ENCODE results near the gene SNHG17. TPM values are rescaled to one million over a fixed set of nuclear protein-coding genes. Genes with fewer than 3 reads are reported as not detected.

The SNHG17 gene
- total RNA-seq, 1 donor from 2014 or later, result 5.1 TPM

- Histone ChIP-seq H3K9me3 (replicated peaks) (no peaks in the 10 kb centered on the region), H3K27me3 (ENCODE audit: low read depth) (no peaks in the 10 kb centered on the region), H3K36me3 (no peaks in the 10 kb centered on the region), H3K27ac (replicated peaks) (no peak overlapping the region), H3K4me1 (no peaks in the 10 kb centered on the region), H3K4me3 (no peak overlapping the region)
- intact Hi-C loops (cut with micrococcal nuclease), result no loop called here
- TF ChIP-seq, protein P1, sequence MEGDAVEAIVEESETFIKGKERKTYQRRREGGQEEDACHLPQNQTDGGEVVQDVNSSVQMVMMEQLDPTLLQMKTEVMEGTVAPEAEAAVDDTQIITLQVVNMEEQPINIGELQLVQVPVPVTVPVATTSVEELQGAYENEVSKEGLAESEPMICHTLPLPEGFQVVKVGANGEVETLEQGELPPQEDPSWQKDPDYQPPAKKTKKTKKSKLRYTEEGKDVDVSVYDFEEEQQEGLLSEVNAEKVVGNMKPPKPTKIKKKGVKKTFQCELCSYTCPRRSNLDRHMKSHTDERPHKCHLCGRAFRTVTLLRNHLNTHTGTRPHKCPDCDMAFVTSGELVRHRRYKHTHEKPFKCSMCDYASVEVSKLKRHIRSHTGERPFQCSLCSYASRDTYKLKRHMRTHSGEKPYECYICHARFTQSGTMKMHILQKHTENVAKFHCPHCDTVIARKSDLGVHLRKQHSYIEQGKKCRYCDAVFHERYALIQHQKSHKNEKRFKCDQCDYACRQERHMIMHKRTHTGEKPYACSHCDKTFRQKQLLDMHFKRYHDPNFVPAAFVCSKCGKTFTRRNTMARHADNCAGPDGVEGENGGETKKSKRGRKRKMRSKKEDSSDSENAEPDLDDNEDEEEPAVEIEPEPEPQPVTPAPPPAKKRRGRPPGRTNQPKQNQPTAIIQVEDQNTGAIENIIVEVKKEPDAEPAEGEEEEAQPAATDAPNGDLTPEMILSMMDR (IDR thresholded peaks at IDR 0.05; ENCODE audit: borderline replicate concordance), result no peak
- no peak for DNase-seq
Observed at GRCh38 chr20:38395165-38395564, 40.0 kb downstream of the SNHG17 start.

- Histone ChIP-seq H3K4me1 (no peaks in the 10 kb centered on the region), H3K27me3 (ENCODE audit: low read depth) (no peaks in the 10 kb centered on the region), H3K36me3 (no peaks in the 10 kb centered on the region), H3K4me3 (no peak overlapping the region), H3K9me3 (replicated peaks) (peaks cover 5% of the 10 kb centered on the region), H3K27ac (replicated peaks) (no peak overlapping the region)
- TF ChIP-seq, protein P1 (IDR thresholded peaks at IDR 0.05; ENCODE audit: borderline replicate concordance), result no peak
- no peak for DNase-seq
- intact Hi-C loops (cut with micrococcal nuclease), result no loop called here
Observed at GRCh38 chr20:38393259-38393658, 41.9 kb downstream of the SNHG17 start.

DNA sequence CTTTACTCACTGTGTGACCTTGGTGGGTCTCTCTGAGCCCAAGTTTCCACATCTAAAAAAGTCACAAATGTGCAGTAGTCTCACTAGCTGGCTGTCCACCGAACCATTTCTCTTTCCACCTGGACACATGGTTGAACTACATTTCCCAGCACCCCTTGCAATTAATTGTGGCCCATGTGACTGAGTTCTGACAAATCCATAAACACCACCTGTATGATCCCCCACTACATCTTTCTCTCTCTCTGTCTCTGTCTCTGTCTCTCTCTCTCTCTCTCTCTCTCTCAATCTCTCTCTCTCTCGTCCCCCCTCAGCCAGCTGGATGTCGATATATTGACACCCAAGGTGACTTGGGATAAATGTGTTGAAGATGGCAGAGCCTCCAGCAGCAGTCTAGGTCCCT is 42.8 kb downstream of the SNHG17 start:
- intact Hi-C loops (cut with micrococcal nuclease), result no loop called here

DNA sequence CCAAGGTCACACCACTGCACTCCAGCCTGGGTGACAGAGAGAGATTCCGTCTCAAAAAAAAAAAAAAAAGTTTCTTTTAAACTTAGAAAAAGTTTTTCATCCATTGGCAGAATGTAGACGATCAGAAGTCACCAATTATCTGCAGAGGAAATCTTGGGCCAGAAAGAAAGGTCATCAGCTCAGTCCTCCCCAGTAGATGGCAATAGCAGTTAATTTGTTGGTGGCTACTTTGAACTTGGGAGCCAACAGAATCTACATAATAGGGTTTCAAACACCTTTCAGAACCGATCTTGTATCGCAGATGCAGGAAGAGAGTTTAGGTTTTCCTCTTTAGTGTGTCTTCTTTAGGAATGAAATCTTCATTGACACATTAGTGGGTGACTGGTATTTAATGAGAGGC is 47.2 kb downstream of the SNHG17 start:
- H3K4me1 ChIP-seq, result no peaks in the 10 kb centered on the region
- H3K9me3 ChIP-seq (replicated peaks), result peaks cover 5% of the 10 kb centered on the region
- no peaks in the 10 kb centered on the region for H3K36me3 ChIP-seq
- no peak for DNase-seq
- TF ChIP-seq, protein P1 (IDR thresholded peaks at IDR 0.05; ENCODE audit: borderline replicate concordance), result no peak
- H3K27me3 ChIP-seq (ENCODE audit: low read depth), result peaks cover 28% of the 10 kb centered on the region
- H3K4me3 ChIP-seq, result no peak overlapping the region
- intact Hi-C loops (cut with micrococcal nuclease), result no loop called here
- H3K27ac ChIP-seq (replicated peaks), result no peak overlapping the region

More for the DNA sequence above, 42.8 kb downstream of the SNHG17 start:
- TF ChIP-seq, protein P1 (IDR thresholded peaks at IDR 0.05; ENCODE audit: borderline replicate concordance), result no peak
- Histone ChIP-seq H3K9me3 (replicated peaks) (peaks cover 5% of the 10 kb centered on the region), H3K4me1 (no peaks in the 10 kb centered on the region), H3K4me3 (no peak overlapping the region), H3K36me3 (no peaks in the 10 kb centered on the region), H3K27me3 (ENCODE audit: low read depth) (no peaks in the 10 kb centered on the region), H3K27ac (replicated peaks) (no peak overlapping the region)
- no peak for DNase-seq

DNA sequence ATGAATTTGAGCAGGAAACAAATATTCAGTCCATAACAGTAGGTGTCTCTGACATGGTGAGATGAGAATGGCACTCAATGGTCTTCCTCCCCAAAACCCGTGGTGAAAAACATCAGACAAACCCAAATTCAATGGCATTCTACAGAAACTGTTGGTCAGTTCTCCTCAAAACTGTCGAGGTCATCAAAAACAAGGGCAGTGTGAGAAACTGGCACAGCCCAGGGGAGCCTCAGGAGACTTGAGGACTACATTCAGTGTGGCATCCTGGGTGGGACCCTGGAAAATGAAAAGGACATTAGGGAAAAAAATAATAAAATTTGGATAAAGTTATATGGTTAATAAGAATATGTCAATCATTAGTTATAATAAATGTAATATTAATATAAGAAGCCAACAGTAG is 48.3 kb downstream of the SNHG17 start:
- no peak for DNase-seq
- peaks cover 5% of the 10 kb centered on the region for H3K9me3 ChIP-seq (replicated peaks)
- intact Hi-C loops (cut with micrococcal nuclease), result no loop called here
- H3K4me1 ChIP-seq, result no peaks in the 10 kb centered on the region
- no peak overlapping the region for H3K4me3 ChIP-seq
- H3K27me3 ChIP-seq (ENCODE audit: low read depth), result peaks cover 31% of the 10 kb centered on the region
- no peaks in the 10 kb centered on the region for H3K36me3 ChIP-seq
- TF ChIP-seq, protein P1 (IDR thresholded peaks at IDR 0.05; ENCODE audit: borderline replicate concordance), result no peak
- H3K27ac ChIP-seq (replicated peaks), result no peak overlapping the region

DNA sequence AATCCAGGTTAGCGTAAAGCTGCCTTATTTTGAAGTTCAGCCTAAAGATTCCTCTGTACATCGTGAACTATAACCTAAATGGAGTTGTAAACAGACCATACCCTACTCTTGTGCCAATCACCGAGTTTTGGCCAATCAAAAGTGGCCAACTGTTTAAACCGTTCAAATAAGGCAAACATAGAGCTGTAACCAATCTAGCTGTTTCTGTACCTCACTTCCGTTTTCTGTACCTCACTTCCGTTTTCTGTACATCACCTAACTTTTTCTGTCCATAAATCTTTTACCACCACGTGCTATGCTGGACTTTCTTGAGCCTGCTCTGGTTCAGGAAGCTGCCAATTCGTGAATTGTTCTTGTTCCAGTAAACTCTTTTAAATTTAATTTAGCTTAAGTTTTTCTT is 49.1 kb downstream of the SNHG17 start:
- Histone ChIP-seq H3K27ac (replicated peaks) (no peak overlapping the region), H3K4me3 (no peak overlapping the region), H3K36me3 (no peaks in the 10 kb centered on the region), H3K27me3 (ENCODE audit: low read depth) (peaks cover 31% of the 10 kb centered on the region), H3K9me3 (replicated peaks) (peaks cover 5% of the 10 kb centered on the region), H3K4me1 (no peaks in the 10 kb centered on the region)
- intact Hi-C loops (cut with micrococcal nuclease), result no loop called here
- TF ChIP-seq, protein P1 (IDR thresholded peaks at IDR 0.05; ENCODE audit: borderline replicate concordance), result no peak
- DNase-seq, result no peak
